Lower leg skin (tissue), 3 donors: ENCODE results near the gene HEMK1.

Experiments used
- CTCF ChIP-seq, 3 donors: fragments of 450-650 bp; IDR thresholded peaks; one replicate each; pipeline ENCODE4 v1.5.1; 2016; ENCODE audit warnings: antibody characterized with exemption in 3 of 3, mild to moderate bottlenecking in 3 of 3, moderate library complexity in 2 of 3
- POLR2A ChIP-seq, 2 donors: fragments of 450-650 bp; IDR thresholded peaks; one replicate each; pipeline ENCODE4 v1.6.1; 2016 to 2017; ENCODE audit warnings: antibody characterized with exemption in 2 of 2, mild to moderate bottlenecking in 1 of 2, moderate library complexity in 1 of 2

- TF ChIP-seq CTCF (IDR thresholded peaks at IDR 0.05) (no peak), POLR2A (IDR thresholded peaks at IDR 0.05) (no peak)
Observed at GRCh38 chr3:50534681-50535330, 34.5 kb upstream of the HEMK1 start.
